GM23248 (cell line): ENCODE results near the gene UCMA. TPM values are rescaled to one million over a fixed set of nuclear protein-coding genes. Genes with fewer than 3 reads are reported as not detected.

Experiments used
- DNase-seq: peaks from one replicate; pipeline ENCODE4 v3.0.0-alpha.2; 2015
- H2AFZ ChIP-seq: fragments of 200-600 bp; sonication (generic); 2 replicates; pipeline ENCODE4 v1.6.1; 2016; ENCODE audit warnings: antibody characterized with exemption
- H3F3A ChIP-seq: fragments of 200-600 bp; sonication (generic); 2 replicates; pipeline ENCODE4 v1.6.1; 2016; ENCODE audit warnings: mild to moderate bottlenecking, antibody characterized with exemption, mixed run types; ENCODE audit not compliant: insufficient read depth
- H3K27ac ChIP-seq: fragments of 200-600 bp; sonication (generic); 2 replicates; pipeline ENCODE4 v1.5.1; 2016; ENCODE audit warnings: mild to moderate bottlenecking
- H3K27me3 ChIP-seq: fragments of 200-600 bp; sonication (generic); replicated peaks from 2 replicates; pipeline ENCODE4 v1.6.1; 2016; ENCODE audit warnings: mild to moderate bottlenecking; ENCODE audit not compliant: insufficient read depth
- H3K36me3 ChIP-seq: fragments of 200-600 bp; sonication (generic); 2 replicates; pipeline ENCODE4 v1.6.1; 2016; ENCODE audit warnings: low read depth, mild to moderate bottlenecking
- H3K4me1 ChIP-seq: fragments of 200-600 bp; sonication (generic); 2 replicates; pipeline ENCODE4 v1.6.1; 2016; ENCODE audit warnings: mild to moderate bottlenecking; ENCODE audit not compliant: insufficient read depth
- H3K4me2 ChIP-seq: fragments of 200-600 bp; sonication (generic); one replicate; pipeline ENCODE4 v1.6.1; 2016; ENCODE audit warnings: mild to moderate bottlenecking; ENCODE audit not compliant: unreplicated experiment
- H3K4me3 ChIP-seq: fragments of 200-600 bp; sonication (generic); 2 replicates; pipeline ENCODE4 v1.5.1; 2016; ENCODE audit warnings: mild to moderate bottlenecking
- H3K79me2 ChIP-seq: fragments of 200-600 bp; sonication (generic); 2 replicates; pipeline ENCODE4 v1.6.1; 2016; ENCODE audit warnings: mild to moderate bottlenecking; ENCODE audit not compliant: insufficient read depth
- H3K9ac ChIP-seq: fragments of 200-600 bp; sonication (generic); 2 replicates; pipeline ENCODE4 v1.6.1; 2016; ENCODE audit warnings: mild to moderate bottlenecking
- H3K9me2 ChIP-seq: fragments of 200-600 bp; sonication (generic); 2 replicates; pipeline ENCODE4 v1.6.1; 2016; ENCODE audit warnings: mixed run types, mild to moderate bottlenecking, moderate library complexity; ENCODE audit not compliant: insufficient read depth
- H3K9me3 ChIP-seq: fragments of 200-600 bp; sonication (generic); one replicate; pipeline ENCODE4 v1.6.1; 2017; ENCODE audit warnings: low read depth
- H4K20me1 ChIP-seq: fragments of 200-600 bp; sonication (generic); 2 replicates; pipeline ENCODE4 v1.6.0; 2016; ENCODE audit not compliant: insufficient read depth
- EZH2 ChIP-seq: fragments of 200-600 bp; sonication (generic); IDR thresholded peaks from 2 replicates; pipeline ENCODE4 v1.6.1; 2018; ENCODE audit warnings: antibody characterized with exemption, mild to moderate bottlenecking; ENCODE audit not compliant: insufficient read depth, poor library complexity, severe bottlenecking
- EZH2phosphoT487 ChIP-seq: fragments of 200-600 bp; sonication (generic); IDR thresholded peaks from 2 replicates; pipeline ENCODE4 v1.6.1; 2018; ENCODE audit warnings: antibody characterized with exemption, moderate library complexity, mild to moderate bottlenecking, low read depth; ENCODE audit not compliant: insufficient read depth
- whole genome bisulfite sequencing, 2 experiments: methylation state at CpG; one replicate each; pipeline ENCODE4 v1.1.6; 2015 to 2017; ENCODE audit warnings: low lambda C conversion rate in 2 of 2, low coverage in 1 of 2; ENCODE audit errors: missing lambda C conversion rate in 2 of 2; 5-methylcytosine and 5-hydroxymethylcytosine counted together
- in situ Hi-C: fragments of 300-500 bp; cut with MboI; formaldehyde crosslinking; loops from 2 replicates; pipeline ENCODE4 v1.15.0; 2020
- polyA plus RNA-seq: library from polyadenylated mRNA; unstranded; fragments of >200 nt; fragmentation: Nextera tagmentation; extraction: Ambion mirVana; gene quantifications from 2 replicates; pipeline ENCODE4 v1.2.1, GENCODE V29; 2016
- total RNA-seq: library from RNA; depleted of rRNA; stranded (reverse); fragments of >200 nt; shearing (Covaris generic); gene quantifications from 2 replicates; pipeline ENCODE4 v1.2.3, GENCODE V29; 2014

UCMA gene
- total and polyA plus RNA-seq, 2 experiments from 2014 or later, result not detected

DNA sequence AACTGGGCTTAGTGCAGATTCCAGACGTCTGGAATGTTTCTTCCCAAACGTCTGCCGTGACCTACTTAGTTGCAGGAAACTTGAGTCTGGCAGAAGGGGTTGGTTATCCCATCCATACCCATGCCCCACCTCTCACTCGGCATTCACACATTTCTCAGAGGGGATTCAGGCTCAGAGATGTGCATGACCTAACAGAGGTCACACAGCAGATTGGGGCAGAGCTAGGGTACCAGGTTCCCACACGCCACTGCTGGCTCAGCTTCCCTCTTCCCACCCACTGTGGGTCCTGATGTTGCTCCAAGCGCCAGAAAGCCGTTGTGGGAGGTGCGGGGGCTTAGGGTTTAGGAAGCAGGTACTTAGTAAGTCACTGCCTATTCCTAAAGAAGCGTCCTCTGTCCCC is 3.0 kb downstream of the UCMA start:
- no peaks in the 10 kb centered on the region for H3K9me3 ChIP-seq
- in situ Hi-C loops, result no loop called here
- WGBS, 2 experiments, result 37 to 49% methylated on average over 9 of the region's 9 CpGs
- H3K9ac ChIP-seq, result no peak overlapping the region
- H3K79me2 ChIP-seq, result no peaks in the 10 kb centered on the region
- no peaks in the 10 kb centered on the region for H3K4me1 ChIP-seq
- no peaks in the 10 kb centered on the region for H3K27me3 ChIP-seq
- H2AFZ ChIP-seq, result no peak overlapping the region
- no peaks in the 10 kb centered on the region for H4K20me1 ChIP-seq
- H3K9me2 ChIP-seq, result no peaks in the 10 kb centered on the region
- H3K27ac ChIP-seq, result no peak overlapping the region
- no peaks in the 10 kb centered on the region for H3K36me3 ChIP-seq
- H3K4me2 ChIP-seq, result no peak overlapping the region
- no peak for DNase-seq
- TF ChIP-seq EZH2 (no peak), EZH2phosphoT487 (no peak)
- H3F3A ChIP-seq, result no peaks in the 10 kb centered on the region
- H3K4me3 ChIP-seq, result no peak overlapping the region

DNA sequence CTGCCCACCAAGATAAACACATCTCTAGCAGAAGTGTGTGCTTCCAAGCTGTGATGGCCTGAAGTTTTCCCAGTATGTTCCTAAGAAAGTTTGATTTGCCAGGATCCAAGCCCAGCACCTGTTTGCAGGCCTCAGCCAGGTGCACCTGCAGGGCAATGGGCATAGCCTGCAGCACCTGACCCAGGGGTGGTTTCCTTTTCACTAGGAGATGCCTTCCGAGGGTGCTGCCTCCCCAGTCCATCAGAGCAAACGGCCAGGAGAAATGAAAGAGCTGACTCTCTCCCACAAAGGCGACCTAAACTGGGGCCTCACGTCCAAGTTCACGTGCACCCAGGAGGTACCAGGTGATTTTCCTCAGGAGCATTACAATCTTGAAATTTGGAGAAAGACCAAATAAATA is 7.1 kb downstream of the UCMA start:
- no peak overlapping the region for H3K27ac ChIP-seq
- H3K4me1 ChIP-seq, result no peaks in the 10 kb centered on the region
- H4K20me1 ChIP-seq, result no peaks in the 10 kb centered on the region
- no peaks in the 10 kb centered on the region for H3F3A ChIP-seq
- no peak overlapping the region for H3K4me3 ChIP-seq
- 71 to 72% methylated on average over 5 of the region's 5 CpGs for WGBS, 2 experiments
- in situ Hi-C loops, result no loop called here
- TF ChIP-seq EZH2 (no peak), EZH2phosphoT487 (no peak)
- no peaks in the 10 kb centered on the region for H3K36me3 ChIP-seq
- no peaks in the 10 kb centered on the region for H3K27me3 ChIP-seq
- no peak overlapping the region for H2AFZ ChIP-seq
- no peak overlapping the region for H3K9ac ChIP-seq
- no peaks in the 10 kb centered on the region for H3K79me2 ChIP-seq
- no peaks in the 10 kb centered on the region for H3K9me3 ChIP-seq
- no peak overlapping the region for H3K4me2 ChIP-seq
- DNase-seq, result no peak
- H3K9me2 ChIP-seq, result no peaks in the 10 kb centered on the region

DNA sequence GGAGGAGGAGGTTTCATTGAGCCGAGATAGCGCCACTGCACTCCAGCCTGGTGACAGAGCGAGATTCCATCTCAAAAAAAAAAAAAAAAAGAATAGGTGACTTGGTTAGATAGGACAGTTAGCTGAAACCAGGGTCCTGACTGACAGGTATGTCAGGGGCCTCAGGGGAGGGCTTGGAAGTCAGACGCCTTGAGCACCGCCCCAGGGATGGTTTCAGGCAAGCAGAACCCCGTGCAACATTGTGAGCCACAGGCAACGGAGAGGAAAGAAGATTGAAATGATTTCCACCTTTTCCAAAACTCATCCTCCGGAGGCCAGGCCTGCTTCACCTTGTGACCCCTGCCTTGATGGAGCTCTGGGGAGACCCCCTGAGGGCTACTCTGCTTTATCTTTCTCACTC is 8.6 kb downstream of the UCMA start:
- Histone ChIP-seq H3K79me2 (no peaks in the 10 kb centered on the region), H3K36me3 (no peaks in the 10 kb centered on the region), H2AFZ (no peak overlapping the region), H3K27ac (no peak overlapping the region), H4K20me1 (no peaks in the 10 kb centered on the region), H3K9me2 (no peaks in the 10 kb centered on the region), H3K9me3 (no peaks in the 10 kb centered on the region), H3K27me3 (no peaks in the 10 kb centered on the region), H3F3A (no peaks in the 10 kb centered on the region), H3K9ac (no peak overlapping the region), H3K4me1 (no peaks in the 10 kb centered on the region), H3K4me2 (no peak overlapping the region), H3K4me3 (no peak overlapping the region)
- TF ChIP-seq EZH2 (no peak), EZH2phosphoT487 (no peak)
- in situ Hi-C loops, result no loop called here
- DNase-seq, result no peak
- 84 to 87% methylated on average over 8 of the region's 8 CpGs for WGBS, 2 experiments

DNA sequence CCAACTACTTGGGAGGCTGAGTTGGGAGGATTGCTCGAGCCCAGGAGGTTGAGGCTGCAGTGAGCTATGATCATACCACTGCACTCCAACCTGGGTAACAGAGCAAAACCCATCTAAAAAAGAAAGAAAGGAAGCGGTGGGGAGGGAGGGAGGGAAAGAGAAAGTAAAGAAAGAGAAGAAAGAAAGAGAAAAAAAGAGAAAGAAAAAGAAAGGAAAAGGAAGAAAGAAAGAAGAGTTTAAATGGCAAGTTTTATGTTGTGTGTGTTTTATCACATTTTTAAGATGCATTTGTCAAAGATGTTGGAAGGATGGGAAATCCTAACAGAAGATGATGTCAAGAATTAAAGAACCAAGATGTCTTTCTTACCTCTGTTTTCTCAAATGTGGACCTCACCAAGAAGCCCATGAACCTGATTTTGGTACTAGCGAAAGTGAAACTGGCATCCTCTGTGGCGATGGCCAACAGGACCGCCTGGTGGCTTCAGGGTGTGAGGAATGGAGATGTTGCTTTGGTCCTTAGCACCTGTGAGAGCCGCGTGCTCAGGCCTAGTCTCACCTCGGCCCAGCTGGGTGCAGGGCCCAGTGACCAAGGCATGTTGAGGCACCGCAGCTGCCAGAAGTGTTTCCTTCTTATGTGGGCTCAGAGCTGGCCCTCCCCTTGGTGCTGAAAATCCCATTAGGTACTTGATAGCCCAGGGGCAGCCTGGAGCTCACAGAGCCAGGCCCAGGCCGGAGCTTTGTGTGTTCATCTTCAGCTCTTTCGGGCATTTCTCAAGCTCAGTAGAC is 9.8 kb downstream of the UCMA start:
- Histone ChIP-seq H3K27ac (no peak overlapping the region), H3K9me3 (no peaks in the 10 kb centered on the region), H3K9ac (no peak overlapping the region), H3K79me2 (no peaks in the 10 kb centered on the region), H3K27me3 (no peaks in the 10 kb centered on the region), H3K4me2 (no peak overlapping the region), H3K4me1 (no peaks in the 10 kb centered on the region), H4K20me1 (no peaks in the 10 kb centered on the region), H3K4me3 (no peak overlapping the region), H3F3A (no peaks in the 10 kb centered on the region), H3K9me2 (no peaks in the 10 kb centered on the region), H2AFZ (no peak overlapping the region), H3K36me3 (no peaks in the 10 kb centered on the region)
- no peak for DNase-seq
- in situ Hi-C loops, result no loop called here
- no peak for TF ChIP-seq EZH2phosphoT487
- WGBS, 2 experiments, result 73 to 80% methylated on average over 10 to 11 of the region's 11 CpGs
